Fibroblast of villous mesenchyme (primary cell): Measurements from ENCODE around the gene RABEP1. TPM values are rescaled to one million over a fixed set of nuclear protein-coding genes. Genes with fewer than 3 reads are reported as not detected.

ENCODE experiments used
- DNase-seq: peaks from one replicate; pipeline ENCODE4 v3.0.0-alpha.2; 2010; ENCODE audit warnings: low read depth
- H3K4me3 ChIP-seq: 2 replicates; pipeline ENCODE4 v1.5.1; 2011; ENCODE audit warnings: low read depth, mild to moderate bottlenecking, low read length
- total RNA-seq: library from RNA; depleted of rRNA; stranded (reverse); fragments of >200 nt; gene quantifications from 2 replicates; pipeline ENCODE4 v1.2.3, GENCODE V29; 2012
- TF ChIP-seq, protein P1 (sequence below): IDR thresholded peaks from 2 replicates; pipeline ENCODE4 v1.5.1; 2012; ENCODE audit warnings: low read depth, mild to moderate bottlenecking, low read length; ENCODE audit not compliant: insufficient read depth

RABEP1 gene
- total RNA-seq, 1 donor: 50.5 TPM

DNA sequence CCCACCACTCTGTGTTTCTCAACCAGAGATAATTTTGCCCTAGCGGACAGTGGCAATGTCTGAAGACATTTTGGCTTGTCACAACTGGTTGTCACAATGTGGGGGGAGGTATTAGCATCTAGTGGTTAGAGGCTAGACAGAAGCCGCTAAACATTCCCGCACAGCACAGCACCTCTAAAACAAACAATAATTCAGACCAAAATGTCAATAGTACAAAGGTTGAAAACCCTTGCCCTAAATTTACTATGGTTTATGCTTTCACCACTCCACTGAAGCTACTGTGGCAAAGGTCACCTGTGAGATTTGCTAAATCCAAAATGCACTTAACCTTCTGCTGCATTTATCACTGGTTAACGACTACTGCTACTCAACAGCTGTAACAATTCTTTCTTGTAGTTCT is 123.3 kb downstream of the RABEP1 start:
- DNase-seq: no peak
- no peak overlapping the region for H3K4me3 ChIP-seq
- TF ChIP-seq, protein P1, sequence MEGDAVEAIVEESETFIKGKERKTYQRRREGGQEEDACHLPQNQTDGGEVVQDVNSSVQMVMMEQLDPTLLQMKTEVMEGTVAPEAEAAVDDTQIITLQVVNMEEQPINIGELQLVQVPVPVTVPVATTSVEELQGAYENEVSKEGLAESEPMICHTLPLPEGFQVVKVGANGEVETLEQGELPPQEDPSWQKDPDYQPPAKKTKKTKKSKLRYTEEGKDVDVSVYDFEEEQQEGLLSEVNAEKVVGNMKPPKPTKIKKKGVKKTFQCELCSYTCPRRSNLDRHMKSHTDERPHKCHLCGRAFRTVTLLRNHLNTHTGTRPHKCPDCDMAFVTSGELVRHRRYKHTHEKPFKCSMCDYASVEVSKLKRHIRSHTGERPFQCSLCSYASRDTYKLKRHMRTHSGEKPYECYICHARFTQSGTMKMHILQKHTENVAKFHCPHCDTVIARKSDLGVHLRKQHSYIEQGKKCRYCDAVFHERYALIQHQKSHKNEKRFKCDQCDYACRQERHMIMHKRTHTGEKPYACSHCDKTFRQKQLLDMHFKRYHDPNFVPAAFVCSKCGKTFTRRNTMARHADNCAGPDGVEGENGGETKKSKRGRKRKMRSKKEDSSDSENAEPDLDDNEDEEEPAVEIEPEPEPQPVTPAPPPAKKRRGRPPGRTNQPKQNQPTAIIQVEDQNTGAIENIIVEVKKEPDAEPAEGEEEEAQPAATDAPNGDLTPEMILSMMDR: no peak

DNA sequence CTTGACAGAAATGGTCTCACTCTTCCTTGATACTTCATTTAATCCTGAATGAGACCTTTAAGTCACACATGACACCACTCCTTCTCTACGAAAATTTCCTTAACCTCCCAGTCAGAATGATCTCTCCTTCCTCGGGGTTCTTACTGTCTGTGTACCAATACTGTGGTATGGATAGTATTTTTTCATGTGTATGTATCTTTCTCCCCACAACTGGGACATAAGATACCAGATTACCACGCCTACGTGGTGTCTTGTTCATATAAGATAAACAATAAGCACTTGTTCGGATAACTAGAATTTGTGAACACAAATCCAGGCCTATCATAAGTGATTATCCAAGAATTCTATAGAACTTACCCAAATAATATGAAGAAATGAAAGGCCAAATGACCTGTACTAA is 126.1 kb downstream of the RABEP1 start:
- TF ChIP-seq, protein P1: no peak
- H3K4me3 ChIP-seq: no peak overlapping the region
- DNase-seq: no peak

DNA sequence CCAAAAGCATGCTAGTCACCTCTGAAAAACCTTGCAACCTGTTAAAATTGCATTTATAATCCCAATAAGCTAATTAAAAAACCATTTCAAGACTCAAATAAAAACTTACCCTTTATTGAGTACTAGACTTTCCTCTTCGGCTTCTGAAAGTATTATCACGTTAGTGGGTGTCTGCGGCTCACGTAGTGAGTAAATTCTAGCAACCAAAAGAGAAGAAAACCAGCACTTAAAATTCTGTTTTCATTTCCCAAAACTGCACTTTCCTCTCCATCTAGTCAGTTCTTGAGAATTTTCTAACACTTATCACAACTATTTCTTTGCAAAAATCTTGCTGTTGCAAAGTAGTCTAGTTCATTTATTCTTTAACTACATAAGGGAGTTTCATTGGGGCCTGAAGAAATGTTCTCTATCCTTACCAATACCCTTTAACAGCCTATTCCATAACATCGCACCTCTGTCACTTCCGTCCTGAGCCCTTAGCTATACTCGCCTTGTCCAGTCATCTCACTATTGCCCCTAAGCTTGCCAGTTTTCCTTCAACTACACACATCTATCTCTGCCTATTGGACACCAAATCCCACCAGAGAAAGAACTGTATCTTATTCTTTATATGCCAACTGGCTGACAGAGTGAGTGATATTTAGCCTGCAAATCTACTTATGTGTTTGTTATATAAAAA is 128.6 kb downstream of the RABEP1 start:
- no peak overlapping the region for H3K4me3 ChIP-seq
- DNase-seq: no peak
- TF ChIP-seq, protein P1: no peak

DNA sequence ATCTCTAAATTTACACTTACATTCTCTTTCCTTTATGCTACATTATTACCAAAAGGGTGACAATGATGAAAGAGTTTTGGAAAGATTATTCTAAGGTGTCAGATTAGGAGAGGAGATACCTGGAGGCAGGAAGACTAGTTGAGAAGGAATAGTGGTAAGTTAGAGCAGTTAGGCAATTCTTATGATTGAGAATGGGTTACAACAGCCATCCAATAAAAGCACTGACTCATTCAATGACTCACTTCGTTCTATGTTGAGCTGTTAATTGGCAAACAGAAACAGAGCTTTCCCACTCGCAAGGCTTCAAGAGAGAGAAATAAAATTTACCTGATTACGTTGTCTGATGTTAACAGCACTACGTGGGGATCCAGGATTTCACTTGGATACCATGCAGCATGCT is 131.6 kb downstream of the RABEP1 start:
- DNase-seq: peak; percentile 96
- no peak overlapping the region for H3K4me3 ChIP-seq

DNA sequence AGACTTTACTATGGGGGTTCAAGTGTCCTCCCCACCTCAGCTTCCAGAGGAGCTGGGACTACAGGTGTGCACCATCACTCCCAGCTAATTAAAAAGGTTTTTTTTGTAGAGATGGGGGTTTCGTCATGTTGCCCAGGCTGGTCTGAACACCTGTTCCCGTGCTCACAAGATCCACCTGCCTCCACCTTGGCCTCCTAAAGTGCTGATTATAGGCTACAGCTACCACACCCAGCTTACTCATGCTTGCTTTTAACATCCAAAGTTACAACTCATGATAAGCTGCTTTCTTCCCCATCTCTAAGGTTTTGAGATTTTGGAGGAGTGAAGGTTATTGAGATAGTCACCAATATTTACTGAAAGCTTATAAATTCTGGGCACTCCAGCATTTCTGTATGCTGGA is 134.8 kb downstream of the RABEP1 start:
- TF ChIP-seq, protein P1: no peak
- no peak for DNase-seq
- H3K4me3 ChIP-seq: no peak overlapping the region

More for the DNA sequence above, 131.6 kb downstream of the RABEP1 start:
- TF ChIP-seq, protein P1: no peak

DNA sequence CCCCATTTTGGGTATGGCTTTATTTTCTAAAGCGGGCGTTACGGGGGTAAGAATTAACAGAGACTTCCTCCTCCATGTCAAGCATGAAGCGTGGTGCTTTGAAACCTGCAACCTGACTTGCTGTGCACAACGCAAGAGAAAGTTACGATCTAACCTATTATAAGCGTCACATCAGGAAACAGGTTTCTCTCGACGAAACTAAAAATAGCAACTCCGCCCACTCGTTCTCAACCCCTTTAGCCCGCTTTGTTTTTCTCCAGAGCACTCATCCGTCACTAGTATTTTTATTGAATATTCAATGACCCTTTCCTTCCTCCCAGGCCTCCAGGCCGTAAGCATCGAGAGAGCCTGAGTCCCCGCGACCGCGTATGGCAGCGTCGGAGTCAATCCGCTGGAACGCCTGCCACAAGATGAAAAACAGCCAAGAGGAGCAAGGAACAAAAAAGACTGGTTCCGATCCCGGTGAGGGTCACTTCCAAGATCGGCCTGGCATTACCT is 136.8 kb downstream of the RABEP1 start:
- DNase-seq: peak; percentile 55
- peak overlapping the region; percentile 85 for H3K4me3 ChIP-seq
- TF ChIP-seq, protein P1: no peak
